Osteoblast (primary cell): Measurements from ENCODE around the gene RSPRY1. TPM values are rescaled to one million over a fixed set of nuclear protein-coding genes. Genes with fewer than 3 reads are reported as not detected.

Experiments
- DNase-seq: peaks from one replicate; pipeline ENCODE4 v3.0.0; 2011; ENCODE audit warnings: low spot score, mixed read lengths; ENCODE audit not compliant: insufficient read length; ENCODE audit errors: missing footprints
- H2AFZ ChIP-seq: 2 replicates; pipeline ENCODE4 v1.6.0; 2011; ENCODE audit warnings: mild to moderate bottlenecking, low read length
- H3K27ac ChIP-seq: 2 replicates; pipeline ENCODE4 v1.5.1; 2011; ENCODE audit warnings: mild to moderate bottlenecking, low read depth, low read length, moderate library complexity
- H3K27me3 ChIP-seq: 2 replicates; pipeline ENCODE4 v1.6.0; 2012; ENCODE audit warnings: mild to moderate bottlenecking, control low read depth, inconsistent platforms, low read length, moderate library complexity; ENCODE audit not compliant: insufficient read depth
- H3K36me3 ChIP-seq: 2 replicates; pipeline ENCODE4 v1.5.1; 2011; ENCODE audit warnings: mild to moderate bottlenecking, low read length, control low read depth, moderate library complexity; ENCODE audit not compliant: insufficient read depth
- H3K4me1 ChIP-seq: 2 replicates; pipeline ENCODE4 v1.5.1; 2011; ENCODE audit warnings: mild to moderate bottlenecking, low read length, control low read depth, moderate library complexity; ENCODE audit not compliant: insufficient read depth
- H3K4me2 ChIP-seq: 2 replicates; pipeline ENCODE4 v1.6.0; 2011; ENCODE audit warnings: mild to moderate bottlenecking, low read length; ENCODE audit not compliant: insufficient read depth
- H3K4me3 ChIP-seq: fragments of 200-600 bp; sonication (generic); 3 replicates; pipeline ENCODE4 v1.5.1; 2012; ENCODE audit warnings: mild to moderate bottlenecking, low read length, inconsistent platforms; ENCODE audit not compliant: insufficient read depth
- H3K79me2 ChIP-seq: 2 replicates; pipeline ENCODE4 v1.6.0; 2012; ENCODE audit warnings: mild to moderate bottlenecking, low read length, control low read depth, inconsistent platforms; ENCODE audit not compliant: insufficient read depth
- H3K9me3 ChIP-seq: 2 replicates; pipeline ENCODE4 v1.5.1; 2011; ENCODE audit warnings: low read depth, low read length, control low read depth
- H4K20me1 ChIP-seq: 2 replicates; pipeline ENCODE4 v1.6.0; 2012; ENCODE audit warnings: mild to moderate bottlenecking, low read length, control low read depth; ENCODE audit not compliant: insufficient read depth
- CTCF ChIP-seq: IDR thresholded peaks from 2 replicates; pipeline ENCODE4 v1.5.1; 2011; ENCODE audit warnings: mild to moderate bottlenecking, low read depth, low read length, moderate library complexity; ENCODE audit errors: extremely low read depth
- total RNA-seq: library from RNA; depleted of rRNA; stranded (reverse); fragments of >200 nt; gene quantifications from 2 replicates; pipeline ENCODE4 v1.2.3, GENCODE V29; 2012

The RSPRY1 gene
- total RNA-seq, 1 donor: 57.2 TPM

DNA sequence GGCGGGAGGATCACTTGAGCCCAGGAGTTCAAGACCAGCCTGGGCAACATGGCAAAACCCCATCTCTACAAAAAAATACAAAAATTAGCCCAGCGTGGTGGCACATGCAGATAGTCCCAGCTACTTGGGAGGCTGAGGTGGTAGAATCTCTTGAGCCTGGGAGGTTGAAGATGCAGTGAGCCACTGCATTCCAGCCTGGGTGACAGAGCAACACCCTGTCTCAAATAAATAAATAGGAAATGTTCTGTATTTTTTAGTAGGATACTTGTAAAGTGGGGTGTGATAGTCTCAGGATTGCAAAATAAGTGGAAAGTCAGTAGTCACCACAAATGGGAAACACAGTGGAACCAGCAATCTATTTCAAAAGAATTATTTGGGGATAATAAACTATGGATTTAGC is 4.0 kb downstream of the RSPRY1 start:
- TF ChIP-seq CTCF: no peak
- DNase-seq: no peak

GRCh38 chr16:57191056-57191571 is 5.0 kb downstream of the RSPRY1 start:
- H3K4me3 ChIP-seq: no peak overlapping the region
- peaks cover 90% of the 10 kb centered on the region for H3K79me2 ChIP-seq
- peak overlapping the region; percentile 42 for H3K4me2 ChIP-seq
- TF ChIP-seq CTCF: no peak
- no peak overlapping the region for H2AFZ ChIP-seq
- peaks cover 59% of the 10 kb centered on the region for H3K4me1 ChIP-seq
- H3K9me3 ChIP-seq: no peaks in the 10 kb centered on the region
- H3K36me3 ChIP-seq: no peaks in the 10 kb centered on the region
- no peaks in the 10 kb centered on the region for H3K27me3 ChIP-seq
- peak; percentile 78 for DNase-seq
- H4K20me1 ChIP-seq: peaks cover 3% of the 10 kb centered on the region
- peak overlapping the region; percentile 89 for H3K27ac ChIP-seq

More for the DNA sequence above, 4.0 kb downstream of the RSPRY1 start:
- Histone ChIP-seq H3K4me2 (no peak overlapping the region), H3K36me3 (no peaks in the 10 kb centered on the region), H3K27ac (no peak overlapping the region), H3K27me3 (no peaks in the 10 kb centered on the region), H3K4me1 (peaks cover 54% of the 10 kb centered on the region), H3K79me2 (peaks cover 85% of the 10 kb centered on the region), H3K9me3 (no peaks in the 10 kb centered on the region), H4K20me1 (peaks cover 3% of the 10 kb centered on the region), H3K4me3 (no peak overlapping the region), H2AFZ (no peak overlapping the region)

GRCh38 chr16:57192146-57192545 is 6.0 kb downstream of the RSPRY1 start:
- Histone ChIP-seq H3K79me2 (peaks cover 90% of the 10 kb centered on the region), H3K27me3 (no peaks in the 10 kb centered on the region), H3K4me3 (no peak overlapping the region), H3K27ac (peak overlapping the region; percentile 89), H3K36me3 (no peaks in the 10 kb centered on the region), H3K4me2 (peak overlapping the region; percentile 73), H4K20me1 (peaks cover 3% of the 10 kb centered on the region), H3K9me3 (no peaks in the 10 kb centered on the region), H2AFZ (no peak overlapping the region), H3K4me1 (peaks cover 70% of the 10 kb centered on the region)
- DNase-seq: no peak
- no peak for TF ChIP-seq CTCF

DNA sequence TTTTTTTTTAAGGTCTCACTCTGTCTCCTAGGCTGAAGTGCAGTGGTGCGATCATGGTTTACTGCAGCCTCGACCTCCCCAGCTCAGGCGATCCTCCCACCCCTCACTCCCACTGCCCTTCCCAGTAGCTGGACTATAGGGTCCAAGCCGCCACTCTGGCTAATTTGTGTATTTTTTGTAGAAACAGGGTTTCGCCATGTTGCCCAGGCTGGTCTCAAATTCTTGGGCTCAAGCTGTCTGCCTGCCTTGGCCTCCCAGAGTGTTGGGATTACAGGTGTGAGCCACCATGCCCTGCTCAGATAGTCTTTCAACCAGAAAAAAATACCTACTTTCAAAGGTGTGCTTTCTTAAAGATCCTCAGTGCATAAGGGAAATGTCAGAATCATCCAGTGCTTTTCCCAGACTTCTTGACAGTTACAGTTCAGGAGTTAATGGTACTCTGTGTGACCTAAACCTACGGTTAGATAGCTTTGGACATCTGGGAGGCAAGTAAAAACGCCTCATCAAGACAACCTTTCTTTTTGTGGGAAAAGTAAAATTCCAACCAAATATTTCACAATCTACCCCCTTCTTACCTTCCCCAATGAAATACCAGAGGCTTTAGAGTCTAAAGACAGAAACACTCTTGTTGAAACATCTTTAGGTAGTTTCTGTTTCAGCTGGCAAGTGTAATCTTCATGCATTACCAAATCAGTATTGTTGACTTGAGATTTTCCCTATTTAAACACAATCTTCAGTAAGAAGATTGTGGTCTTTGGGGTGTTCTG is 6.8 kb downstream of the RSPRY1 start:
- peaks cover 3% of the 10 kb centered on the region for H4K20me1 ChIP-seq
- H3K4me2 ChIP-seq: peak overlapping the region; percentile 73
- H3K79me2 ChIP-seq: peaks cover 90% of the 10 kb centered on the region
- H3K27me3 ChIP-seq: no peaks in the 10 kb centered on the region
- no peaks in the 10 kb centered on the region for H3K9me3 ChIP-seq
- peak overlapping the region; percentile 16 for H3K4me3 ChIP-seq
- no peak for DNase-seq
- TF ChIP-seq CTCF: no peak
- H2AFZ ChIP-seq: no peak overlapping the region
- H3K36me3 ChIP-seq: no peaks in the 10 kb centered on the region
- H3K4me1 ChIP-seq: peaks cover 67% of the 10 kb centered on the region
- H3K27ac ChIP-seq: peak overlapping the region; percentile 89
